DMS114 treated with DMSO at 0.1 percent for 48 hours (cell line): ENCODE measurements around the gene CHST11.

Source experiments
- DNase-seq: peaks from one replicate; lab custom pipeline; 2025; ENCODE audit not compliant: unreplicated experiment; lab: John Stamatoyannopoulos, UW

CHST11 gene

GRCh38 chr12:104479123-104479662, 22.4 kb downstream of the CHST11 start:
- no peak for DNase-seq

GRCh38 chr12:104480012-104480411, 23.3 kb downstream of the CHST11 start:
- no peak for DNase-seq

GRCh38 chr12:104480826-104481440, 24.2 kb downstream of the CHST11 start:
- no peak for DNase-seq

GRCh38 chr12:104482113-104482512, 25.4 kb downstream of the CHST11 start:
- no peak for DNase-seq

DNA sequence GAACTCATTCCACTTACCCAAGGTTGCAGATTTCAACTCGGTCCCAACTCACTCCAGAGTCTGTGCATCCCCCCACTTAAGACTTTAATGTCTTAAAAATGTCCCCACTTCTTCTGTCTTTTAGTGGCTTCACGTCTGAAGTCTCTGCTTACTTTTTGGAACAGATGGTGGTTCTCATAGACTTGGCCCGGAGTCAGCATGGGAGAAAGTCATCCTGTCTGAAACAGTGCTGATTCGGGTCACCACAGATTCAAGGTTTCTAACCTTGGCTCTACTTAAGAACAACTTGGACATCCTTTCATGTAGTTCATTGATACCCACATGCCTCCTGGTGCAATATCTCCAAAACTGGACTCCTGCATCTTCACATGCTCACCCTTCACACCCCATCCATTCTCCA, 26.0 kb downstream of the CHST11 start:
- DNase-seq: no peak

DNA sequence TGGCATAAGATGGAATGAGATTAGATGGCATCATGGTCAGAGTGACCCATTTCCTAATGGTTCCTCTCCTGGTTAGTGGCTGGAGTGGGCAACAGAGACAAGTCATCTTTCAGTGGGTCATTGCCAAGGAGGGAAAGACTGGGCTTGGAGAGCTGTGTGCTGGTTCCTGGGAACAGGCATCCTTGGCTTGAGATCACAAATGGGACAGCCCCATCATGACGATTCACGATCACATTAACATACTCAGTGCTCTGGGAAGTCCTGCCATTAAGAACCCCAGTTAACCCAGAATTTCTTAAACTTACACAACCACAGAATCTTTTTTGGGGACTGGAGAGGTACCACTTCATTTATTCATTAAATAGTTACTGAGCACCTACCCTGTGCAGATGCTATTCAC, 27.3 kb downstream of the CHST11 start:
- no peak for DNase-seq

- no peak for DNase-seq
These were observed 29.1 kb downstream of the CHST11 start for GRCh38 chr12:104485651-104486362.

DNA sequence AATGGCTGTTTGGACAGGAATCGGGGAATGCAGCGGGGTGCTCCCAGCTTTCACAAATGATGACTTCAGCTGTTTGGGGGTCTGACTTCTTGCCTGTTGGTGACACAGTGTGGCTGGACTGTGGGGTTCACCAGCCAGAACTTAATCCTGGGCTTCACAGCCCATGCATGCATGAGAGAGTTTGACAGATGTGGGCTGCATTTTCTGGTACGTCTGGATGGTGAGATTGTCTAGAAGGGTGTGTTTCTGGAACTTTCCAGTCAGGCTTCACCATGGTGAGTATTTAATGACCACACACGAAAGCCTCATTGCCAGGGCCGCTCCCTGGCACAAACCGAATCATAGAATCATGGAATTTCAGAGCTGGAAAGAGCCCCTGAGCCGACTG, 29.6 kb downstream of the CHST11 start:
- DNase-seq: no peak

- DNase-seq: no peak
These were observed 30.4 kb downstream of the CHST11 start for GRCh38 chr12:104486943-104487819.

GRCh38 chr12:104488374-104488773, 31.6 kb downstream of the CHST11 start:
- no peak for DNase-seq

DNA sequence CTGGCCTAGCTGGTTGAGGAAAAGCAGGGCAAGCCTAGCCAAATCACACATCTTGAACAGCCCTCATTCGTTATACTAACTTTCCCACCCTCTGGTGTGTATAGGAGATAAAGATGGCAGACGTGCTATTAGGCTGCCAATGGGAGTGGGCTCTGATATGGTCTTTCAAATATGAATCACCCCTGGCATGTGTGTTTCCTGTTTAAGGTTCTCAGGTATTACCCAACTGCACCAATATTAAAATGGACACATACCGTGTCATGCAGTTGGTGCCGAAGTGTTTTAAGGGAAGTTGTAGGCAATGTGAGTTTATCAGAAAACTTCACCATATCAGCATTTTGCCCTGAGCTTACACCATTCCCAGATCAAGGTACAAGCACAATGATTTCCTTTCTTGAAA, 33.4 kb downstream of the CHST11 start:
- no peak for DNase-seq

- DNase-seq: no peak
These were observed 34.1 kb downstream of the CHST11 start for GRCh38 chr12:104490850-104491249.

DNA sequence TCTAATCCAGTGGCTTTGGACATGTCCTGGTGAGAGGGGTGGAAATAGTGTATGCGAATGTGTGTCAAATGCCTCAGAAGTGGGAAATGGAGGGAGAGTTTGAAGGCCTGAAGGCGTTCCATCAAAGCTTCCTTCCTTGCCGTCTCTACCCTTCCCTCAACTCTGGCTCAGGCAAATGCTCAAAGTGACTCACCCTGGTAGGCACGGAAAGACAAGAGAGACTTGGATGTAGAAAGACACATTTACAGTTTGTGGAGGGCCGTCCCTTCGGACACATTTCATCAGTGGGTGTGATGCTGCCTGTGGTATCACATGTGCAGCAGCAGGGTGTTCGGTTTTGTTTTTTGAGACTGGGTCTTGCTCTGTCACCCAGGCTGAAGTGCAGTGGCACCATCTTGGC, 36.7 kb downstream of the CHST11 start:
- no peak for DNase-seq

DNA sequence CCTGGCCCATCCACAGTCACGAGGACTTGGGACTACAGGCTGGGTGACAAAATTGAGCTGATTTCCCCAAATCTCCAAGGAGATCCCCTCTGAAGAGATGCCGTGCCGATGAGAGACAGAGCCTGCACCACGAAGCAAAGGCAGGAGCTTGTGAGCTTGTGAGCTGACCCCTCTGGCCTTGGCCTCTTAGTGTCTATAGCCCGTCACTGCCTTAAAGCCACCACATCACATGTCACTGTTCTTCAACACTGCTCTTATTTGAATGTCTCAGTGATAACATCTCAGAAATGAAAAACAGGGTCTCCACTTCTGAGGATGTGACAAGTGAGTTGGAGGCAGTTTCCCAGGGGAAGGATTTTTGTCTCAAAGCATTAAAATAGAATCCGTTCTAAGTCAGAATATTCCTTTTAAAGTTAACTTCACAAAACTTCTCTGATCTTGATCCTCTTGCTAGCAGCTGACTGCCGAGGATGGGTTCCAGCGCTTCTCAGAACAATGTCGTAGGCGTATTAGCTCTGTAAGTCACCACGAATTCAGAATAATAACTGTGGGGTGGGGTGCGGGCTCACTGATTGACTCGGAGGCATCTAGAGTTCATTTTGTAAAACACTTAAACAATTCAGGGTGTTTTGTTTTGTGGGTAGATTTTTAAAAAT, 37.5 kb downstream of the CHST11 start:
- DNase-seq: no peak

- DNase-seq: no peak
These were observed 38.0 kb downstream of the CHST11 start for GRCh38 chr12:104494793-104495158.

DNA sequence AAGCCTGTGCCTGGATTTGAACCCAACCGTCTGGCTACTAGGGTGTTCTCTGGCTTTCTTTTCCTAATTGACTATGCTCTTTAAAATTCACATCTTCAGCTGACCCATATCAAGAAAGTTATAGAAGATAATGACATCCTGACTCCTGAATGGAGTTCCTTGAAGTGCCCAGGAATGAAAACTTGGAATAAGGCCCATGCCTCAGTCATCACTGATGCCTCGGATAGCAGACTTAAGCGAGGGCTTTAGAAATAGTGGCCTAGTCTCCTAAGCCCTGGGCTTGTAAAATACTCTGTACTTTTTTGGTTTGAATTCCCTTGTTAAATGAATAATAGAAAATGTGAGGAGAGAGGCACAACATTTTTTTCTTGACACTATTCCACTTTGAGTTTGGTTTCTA, 39.0 kb downstream of the CHST11 start:
- no peak for DNase-seq

- DNase-seq: no peak
These were observed 39.6 kb downstream of the CHST11 start for GRCh38 chr12:104496336-104496735.

GRCh38 chr12:104498211-104498801, 41.6 kb downstream of the CHST11 start:
- DNase-seq: no peak

DNA sequence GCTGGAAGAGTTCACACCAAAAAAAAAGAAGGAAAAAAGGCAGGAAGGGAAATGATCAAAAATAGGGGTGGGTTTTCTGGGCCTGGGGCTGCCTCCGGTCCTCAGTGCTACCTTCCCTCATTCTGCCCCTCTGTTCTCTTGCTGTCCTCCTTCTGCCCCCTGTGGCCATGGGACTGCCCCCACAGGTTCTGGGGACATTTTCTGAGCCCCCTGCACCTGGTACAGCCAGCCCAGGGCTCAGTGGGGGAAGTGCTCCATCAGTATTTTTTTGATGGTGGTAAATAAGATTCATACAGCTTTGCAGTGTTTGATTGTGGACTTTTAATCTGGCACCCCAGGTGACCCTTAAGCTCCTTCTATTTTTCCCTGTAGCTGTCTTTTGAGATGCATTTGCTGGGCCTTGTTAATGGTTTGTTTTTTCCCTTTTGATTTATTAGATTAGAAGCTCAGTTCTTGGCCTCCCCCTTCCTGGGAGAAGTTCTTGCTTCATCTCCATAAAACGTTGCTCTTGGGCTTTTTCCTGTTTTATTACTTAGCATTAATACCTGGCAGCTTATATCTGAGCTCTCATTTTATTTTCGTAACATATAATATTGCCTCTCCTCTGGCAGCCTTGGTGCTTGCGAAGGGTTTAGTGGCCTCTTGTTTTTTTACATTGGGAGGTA, 43.1 kb downstream of the CHST11 start:
- no peak for DNase-seq

GRCh38 chr12:104501115-104501514, 44.4 kb downstream of the CHST11 start:
- DNase-seq: no peak
